HG03575 (cell line): ENCODE measurements around the gene TAF1C.
"Not testable (repeated sequence)": the region's sequence is repeated elsewhere in the genome, so short reads cannot be mapped to it uniquely, and the experiment has no call there.

Source experiments
- ATAC-seq: cut with Tn5 transposase; IDR thresholded peaks from one replicate; pipeline ENCODE4 v1.9.1; 2021; ENCODE audit not compliant: unreplicated experiment, insufficient number of reproducible peaks, low FRiP score; ENCODE audit errors: extremely low read depth

The TAF1C gene

DNA sequence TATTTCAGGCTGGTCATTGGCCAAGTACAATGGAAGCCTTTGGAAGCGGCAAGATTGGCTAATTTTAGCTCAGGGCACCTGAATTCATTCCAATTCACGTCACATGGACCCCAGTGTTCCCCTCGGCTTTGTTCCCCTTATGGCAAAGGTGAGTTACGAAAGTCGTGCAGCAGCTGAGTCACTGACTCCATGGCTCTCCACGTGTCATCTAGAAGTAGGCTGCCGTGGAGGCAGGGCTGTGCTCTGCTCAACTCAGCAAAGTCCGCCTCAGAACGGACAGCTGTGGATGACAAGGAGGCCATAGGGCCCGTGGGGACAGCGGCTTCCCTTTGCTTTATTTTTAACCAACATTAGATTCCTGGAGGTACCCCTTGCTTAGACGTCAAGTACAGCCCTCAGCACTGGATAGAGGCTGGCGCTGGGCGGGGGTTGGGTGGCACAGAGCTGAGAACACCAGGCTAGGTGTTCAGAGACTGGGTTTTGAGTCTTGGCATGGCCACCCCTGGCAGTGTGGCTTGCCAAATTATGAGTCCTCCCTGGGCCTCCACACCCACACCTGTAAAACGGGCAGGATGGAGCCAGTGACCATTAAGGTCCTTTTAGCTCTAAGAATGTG lies 27.7 kb upstream of the TAF1C start:
- no peak for ATAC-seq

DNA sequence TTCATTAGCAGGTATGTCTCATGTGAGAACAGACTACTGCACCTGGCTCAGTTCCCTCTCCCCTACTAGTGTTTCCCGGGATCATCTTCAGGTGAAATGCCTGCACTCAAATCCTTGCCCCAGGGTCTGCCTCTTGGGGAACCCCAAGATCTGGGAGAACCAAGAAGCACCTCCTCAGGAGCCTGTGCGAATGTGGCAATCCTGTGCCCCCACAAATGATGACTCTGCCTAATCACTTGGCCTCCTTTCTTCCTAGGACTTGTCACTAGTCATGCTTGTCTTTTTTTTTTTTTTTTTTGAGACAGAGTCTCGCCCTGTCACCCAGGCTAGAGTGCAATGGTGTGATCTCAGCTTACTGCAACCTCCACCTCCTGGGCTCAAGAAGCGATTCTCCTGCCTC lies 25.8 kb upstream of the TAF1C start:
- no peak for ATAC-seq

DNA sequence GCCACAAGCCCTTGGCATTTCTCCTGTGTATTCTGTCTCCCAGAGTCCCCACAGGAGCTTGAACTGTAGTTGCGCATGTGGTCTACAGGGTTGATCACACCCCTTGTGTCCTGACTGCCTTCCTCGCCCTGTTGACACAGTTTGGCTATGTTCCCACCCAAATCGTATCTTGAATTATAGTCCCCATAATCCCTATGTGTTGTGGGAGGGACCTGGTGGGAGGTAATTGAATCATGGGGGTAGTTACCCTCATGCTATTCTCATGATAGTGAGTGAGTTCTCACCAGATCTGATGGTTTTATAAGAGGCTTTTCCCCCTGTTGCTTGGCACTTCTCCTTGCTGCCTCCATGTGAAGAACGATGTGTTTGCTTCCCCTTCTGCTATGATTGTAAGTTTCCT lies 25.3 kb upstream of the TAF1C start:
- ATAC-seq = no peak

DNA sequence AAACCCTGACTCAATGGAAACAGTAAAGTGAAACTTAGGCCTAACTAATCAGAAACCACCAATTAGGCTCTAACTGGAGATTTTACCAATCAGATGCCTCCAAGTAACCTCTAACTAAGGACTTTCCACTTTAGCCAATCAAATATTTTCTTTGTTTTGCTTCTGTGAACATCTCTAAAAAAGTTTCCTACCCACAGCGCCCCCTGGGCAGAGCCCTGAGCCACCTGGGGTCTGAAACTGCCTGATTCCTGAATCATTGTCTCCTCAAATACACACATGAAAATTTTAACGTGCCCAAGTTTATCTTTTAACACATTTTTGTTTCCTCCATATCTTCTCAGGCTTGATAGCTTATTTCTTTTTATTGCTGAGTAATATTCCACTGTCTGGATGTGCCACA lies 23.1 kb upstream of the TAF1C start:
- no peak for ATAC-seq

DNA sequence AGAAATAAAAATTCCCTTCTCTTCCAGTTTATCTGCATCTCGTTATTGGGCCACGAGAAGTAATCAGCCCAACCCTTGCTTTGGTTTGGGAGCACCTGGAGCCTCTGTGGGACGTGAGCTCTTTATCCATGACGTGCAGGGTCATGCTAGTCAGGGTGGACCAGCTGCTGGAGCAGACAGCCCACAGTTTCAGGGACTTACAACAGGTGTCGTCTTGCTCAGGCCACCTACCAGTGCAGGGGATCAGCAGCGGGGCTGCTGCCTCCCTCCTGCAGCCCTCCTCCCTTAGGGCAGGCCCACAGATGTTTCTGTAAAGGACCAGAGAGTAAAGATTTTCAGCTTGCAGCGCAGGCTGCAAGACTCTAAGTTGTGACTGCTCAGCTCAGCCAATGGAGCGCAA lies 21.0 kb upstream of the TAF1C start:
- no peak for ATAC-seq

DNA sequence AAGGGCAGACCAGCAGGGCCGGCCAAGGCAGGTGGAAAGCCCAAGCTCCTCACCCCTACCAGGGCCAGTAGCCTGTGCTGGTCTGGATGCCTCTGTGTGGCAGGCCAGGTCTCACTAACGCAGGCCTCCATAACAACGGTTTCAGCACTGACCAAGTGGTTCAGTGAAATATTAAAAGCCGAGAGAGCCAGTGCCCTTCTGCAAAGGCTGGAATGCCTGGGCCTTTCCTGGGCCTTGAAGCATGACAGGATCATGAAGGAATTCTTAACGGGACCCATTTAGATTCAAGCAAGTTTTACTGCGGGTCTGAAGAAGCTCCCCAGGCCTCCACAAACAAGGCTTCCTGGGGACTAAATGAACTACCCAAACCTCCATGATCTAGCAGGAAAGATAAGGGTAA lies 20.4 kb upstream of the TAF1C start:
- ATAC-seq = no peak

DNA sequence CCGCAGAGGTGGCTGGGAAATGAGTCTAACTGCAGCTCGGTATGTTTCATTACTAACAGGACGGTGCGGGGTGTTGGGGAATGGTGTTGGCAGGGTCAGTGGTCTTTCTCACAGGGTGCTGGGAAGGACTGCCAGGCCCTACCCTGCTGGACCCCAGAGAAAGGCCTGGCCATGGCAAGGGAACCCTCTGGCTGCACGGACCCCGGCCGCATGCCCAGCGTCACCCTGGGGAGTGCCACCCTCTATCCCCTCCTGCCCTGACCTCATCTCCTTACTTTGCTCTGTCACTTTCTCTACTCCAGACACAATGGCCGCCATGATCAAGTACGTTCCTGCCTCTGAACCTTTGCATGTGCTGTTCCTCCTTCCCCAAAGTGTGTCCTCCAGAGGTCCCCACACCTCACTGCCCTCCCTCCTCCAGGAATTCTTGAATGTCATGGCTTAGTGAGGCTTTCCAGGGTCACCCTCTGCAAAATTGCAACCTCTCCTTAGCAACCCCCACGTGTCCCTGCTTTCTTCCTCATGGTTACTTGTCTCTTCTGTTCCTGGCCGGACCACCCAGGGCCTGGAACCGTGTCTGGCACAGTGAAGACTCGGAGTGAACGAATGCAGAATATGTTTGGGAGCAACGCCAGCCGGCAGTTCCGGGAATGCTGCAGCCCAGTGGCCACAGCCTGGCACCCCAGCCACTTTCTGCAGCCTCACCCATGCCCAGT lies 19.3 kb upstream of the TAF1C start:
- ATAC-seq = no peak

DNA sequence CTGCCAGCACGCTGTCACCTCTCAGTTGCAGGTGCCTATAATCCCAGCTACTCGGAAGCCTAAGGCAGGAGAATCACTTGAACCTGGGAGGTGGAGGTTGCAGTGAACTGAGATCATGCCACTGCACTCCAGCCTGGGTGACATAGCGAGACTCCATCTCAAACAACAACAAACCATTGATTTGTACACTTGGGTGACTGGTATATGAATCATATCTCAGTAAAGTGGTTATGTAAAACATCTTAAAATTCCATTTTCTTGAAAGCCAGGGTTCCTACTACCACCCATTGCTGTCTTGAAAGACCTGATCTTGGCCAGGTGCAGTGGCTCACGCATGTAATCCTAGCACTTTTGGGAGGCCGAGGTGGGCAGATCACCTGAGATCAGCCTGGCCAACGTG lies 18.3 kb upstream of the TAF1C start:
- ATAC-seq = not testable (repeated sequence)

DNA sequence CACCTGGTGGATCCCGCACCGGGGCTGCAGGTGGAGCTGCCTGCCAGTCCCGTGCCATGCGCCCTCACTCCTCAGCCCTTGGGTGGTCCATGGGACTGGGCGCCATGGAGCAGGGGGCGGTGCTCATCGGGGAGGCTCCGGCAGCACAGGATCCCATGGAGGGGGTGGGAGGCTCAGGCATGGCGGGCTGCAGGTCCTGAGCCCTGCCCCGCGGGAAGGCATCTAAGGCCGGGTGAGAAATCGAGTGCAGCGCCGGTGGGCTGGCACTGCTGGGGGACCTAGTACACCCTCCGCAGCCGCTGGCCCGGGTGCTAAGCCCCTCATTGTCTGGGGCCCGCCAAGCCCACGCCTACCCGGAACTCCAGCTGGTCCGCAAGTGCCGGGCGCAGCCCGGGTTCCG lies 17.7 kb upstream of the TAF1C start:
- ATAC-seq = not testable (repeated sequence)

DNA sequence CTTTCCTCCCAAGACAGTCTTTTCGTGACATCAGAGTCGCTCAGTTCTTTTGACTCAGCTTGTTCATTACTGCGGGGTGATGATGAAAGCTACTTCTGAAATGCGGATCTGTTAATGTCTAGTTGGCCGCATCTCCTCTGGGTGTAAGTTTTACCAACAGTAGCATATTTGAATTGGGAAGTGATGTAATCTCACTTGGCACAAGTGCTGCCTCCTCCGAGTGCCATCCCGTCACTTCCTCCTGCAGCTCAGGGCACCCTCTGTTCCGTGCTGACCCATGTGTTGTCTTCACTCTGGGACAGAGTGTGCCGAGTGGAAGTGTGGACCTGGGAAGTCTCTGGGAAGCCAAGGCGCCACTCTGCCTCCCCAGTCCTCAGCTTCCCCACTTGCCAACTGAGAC lies 13.0 kb upstream of the TAF1C start:
- ATAC-seq = no peak

DNA sequence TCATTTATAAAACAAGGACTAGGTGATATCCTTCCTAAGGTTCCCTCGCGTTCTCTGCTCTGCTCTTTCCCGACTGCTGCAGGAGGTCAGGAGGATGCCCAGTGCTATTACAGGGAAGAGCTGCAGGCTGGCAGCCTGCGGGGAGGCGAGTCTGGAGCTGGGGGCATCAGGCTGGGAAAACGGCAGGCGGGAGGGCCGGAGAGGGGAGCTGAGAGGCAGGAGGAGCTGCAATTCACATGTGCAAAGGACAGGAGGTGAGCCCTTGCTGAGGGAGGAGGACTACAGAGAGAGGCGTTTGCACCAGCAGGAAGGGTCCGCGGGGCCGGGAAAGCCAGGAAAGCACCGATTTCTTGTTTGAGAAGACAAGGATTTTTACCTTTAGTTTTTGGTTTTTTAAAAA lies 12.2 kb upstream of the TAF1C start:
- no peak for ATAC-seq

DNA sequence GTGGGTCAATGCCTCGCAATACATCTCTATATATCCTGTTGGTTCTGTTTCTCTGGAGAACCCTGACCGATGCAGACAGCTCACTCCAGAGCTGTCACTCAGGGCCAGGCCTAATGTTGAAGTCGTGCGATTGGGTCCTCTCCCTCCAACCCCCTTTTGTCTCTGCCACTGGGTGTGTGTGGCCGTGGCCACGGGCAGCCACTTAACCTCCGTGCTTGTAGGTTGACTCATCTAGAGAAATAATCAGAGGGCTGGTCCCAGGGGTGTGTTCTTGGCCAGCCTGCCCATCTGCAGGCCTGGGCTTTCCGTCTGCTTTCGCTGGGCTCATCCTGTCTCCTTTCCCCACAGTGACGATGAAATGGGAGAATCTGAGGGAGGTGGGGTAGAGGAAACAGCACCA lies 11.5 kb upstream of the TAF1C start:
- no peak for ATAC-seq

DNA sequence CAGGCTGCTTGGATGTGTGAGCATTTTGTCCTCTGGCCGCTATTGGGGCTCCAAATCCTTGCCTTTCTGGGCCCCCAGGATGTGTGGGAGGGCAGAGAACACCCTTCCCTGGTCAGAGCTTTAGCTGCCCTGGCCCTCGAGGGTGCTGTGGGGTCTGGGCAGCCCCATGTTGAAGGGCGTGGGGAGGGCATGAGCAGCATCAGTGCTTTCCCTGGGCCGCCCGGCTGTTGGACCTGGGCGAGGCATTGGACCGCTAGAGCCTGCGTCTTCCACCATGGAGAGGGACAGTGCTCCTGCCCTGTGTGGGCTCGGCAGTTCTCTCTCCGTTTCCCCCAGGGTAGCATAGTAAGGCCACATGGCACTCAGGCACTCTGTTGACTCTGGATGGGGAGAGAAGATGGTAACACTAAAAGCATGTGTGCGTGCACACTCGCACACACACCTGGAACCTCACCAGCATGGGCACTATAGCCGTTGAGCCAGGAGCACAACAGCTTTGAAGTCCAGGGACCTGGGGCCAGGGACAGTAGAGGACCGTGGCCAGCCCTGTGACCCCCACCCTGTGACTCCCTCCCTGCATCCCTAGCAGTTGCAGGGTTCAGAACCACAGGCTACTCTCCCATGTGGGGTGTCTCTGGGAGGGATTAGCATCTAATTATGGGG lies 10.7 kb upstream of the TAF1C start:
- no peak for ATAC-seq

DNA sequence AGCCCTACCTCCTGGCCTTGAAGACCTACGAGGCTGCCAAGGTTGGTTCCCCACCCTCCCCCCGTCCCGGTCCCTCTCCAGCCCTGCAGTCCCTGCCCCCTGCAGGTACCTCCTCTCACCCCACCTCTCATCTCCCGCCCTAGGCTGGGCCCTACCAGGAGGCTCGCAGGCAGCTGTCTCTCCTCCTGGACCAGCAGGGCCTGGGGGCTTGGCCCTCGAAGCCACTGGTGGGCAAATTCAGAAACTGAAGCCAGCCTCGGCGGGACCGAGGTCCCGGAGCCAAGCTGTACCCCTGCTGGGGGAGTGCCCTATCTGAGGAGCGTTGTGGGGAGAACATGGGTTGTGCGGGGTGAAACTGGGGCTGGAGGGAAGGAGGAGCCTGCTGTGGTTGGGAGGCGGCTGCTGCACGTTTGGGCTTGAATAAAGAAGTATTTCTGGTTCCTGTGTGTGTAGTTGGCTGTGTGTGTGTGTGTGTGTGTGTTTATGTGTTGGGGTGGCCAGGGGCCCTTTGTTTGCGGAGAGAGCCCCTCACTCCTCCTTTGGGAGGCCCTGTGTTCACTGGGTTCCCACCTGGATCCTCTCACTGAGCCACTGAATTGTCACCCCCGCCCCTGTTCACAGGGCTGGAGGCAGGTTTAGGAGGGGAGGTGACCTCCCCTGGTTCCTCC lies 10.0 kb upstream of the TAF1C start:
- ATAC-seq = no peak

DNA sequence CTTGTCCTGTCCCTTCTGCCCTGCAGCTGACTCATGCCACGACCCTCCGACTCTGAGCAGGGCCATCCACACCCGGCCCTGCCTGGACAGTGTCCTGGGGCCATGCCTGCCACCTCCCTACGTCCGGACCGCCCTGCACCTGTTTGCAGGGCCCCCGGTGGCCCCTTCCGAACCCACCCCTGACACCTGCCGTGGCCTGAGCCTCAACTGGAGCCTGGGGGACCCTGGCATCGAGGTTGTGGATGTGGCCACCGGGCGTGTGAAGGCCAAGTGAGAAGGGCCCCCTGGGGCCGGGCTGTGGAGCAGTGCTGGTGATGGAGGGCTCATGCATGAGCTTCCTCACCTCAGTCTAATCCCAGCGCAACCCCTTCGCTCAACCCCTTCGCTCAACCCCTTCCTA lies 9.2 kb upstream of the TAF1C start:
- no peak for ATAC-seq

DNA sequence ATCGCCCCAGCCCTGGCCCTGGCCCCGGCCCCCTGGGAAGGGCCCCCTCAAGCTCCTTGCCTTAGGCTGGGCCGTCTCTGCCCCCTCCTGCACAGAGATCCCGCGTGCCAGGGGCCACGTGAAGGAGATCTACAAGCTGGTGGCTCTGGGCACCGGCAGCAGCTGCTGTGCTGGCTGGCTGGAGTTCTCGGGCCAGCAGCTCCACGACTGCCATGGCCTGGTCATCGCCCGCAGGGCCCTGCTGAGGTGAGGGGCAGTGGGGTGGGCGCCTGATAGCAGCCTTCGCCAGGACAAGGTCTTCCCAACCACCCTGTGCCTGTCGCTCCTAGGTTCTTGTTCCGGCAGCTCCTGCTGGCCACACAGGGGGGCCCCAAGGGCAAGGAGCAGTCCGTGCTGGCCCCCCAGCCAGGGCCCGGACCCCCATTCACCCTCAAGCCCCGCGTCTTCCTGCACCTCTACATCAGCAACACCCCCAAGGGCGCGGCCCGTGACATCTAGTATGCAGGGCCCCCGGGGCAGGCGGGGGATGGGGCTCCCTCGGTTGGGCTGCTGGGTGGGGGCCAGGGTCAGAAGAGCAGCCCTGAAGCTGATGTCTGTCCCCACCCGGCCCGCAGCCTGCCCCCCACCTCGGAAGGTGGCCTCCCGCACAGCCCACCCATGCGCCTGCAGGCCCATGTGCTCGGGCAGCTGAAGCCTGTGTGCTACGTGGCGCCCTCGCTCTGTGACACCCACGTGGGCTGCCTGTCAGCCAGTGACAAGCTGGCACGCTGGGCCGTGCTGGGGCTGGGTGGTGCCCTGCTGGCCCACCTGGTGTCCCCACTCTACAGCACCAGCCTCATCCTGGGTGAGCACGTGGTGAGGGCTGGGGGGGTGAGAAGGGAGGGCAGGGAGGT lies 8.6 kb upstream of the TAF1C start:
- ATAC-seq = no peak

DNA sequence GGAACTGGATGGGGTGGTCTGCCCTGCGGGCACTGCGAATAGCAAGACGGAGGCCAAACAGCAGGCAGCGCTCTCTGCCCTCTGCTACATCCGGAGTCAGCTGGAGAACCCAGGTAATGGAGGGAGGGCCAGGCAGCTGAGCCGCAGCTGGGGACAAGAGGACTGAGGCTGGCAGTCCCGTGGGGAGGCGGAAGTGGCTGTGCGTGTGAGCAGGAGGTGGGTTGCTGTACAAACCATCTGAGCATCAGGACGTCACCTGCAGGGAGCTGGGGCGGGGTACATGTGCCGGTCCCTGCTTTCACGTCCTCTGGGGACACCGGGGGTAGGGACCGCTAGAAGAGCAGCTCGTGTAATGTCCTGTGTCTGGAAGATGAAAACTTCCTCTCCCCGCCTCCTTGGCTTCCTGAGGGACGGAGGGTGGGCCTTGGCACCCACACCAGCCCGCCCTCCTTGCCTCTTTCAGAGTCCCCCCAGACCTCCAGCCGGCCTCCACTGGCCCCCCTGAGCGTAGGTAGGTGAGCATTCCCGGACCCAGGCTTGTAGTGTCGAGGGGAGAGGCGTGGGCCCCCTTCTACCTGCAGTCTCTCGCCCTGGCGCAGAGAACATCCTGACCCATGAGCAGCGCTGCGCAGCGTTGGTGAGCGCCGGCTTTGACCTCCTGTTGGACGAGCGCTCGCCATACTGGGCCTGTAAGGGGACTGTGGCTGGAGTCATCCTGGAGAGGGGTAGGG lies 7.8 kb upstream of the TAF1C start:
- no peak for ATAC-seq

DNA sequence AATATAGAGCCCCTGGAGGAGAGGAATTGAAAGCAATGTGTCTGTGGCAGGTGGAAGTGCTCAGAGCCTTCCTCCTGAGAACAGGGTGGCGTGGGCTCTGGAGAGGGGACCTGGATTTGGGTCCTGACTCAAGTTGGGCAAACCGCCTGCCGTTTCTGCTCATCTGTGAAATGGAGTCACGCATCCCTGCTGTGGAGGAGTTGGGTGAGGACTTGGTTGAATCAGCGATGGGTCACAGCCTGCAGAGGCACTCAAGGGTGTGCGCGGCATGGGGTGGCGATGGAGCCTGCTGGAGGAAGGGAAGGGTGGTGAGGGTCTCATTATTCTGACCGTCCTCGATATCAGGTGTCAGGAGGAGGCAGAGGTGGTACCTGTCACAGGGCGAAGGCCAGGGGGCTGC lies 7.2 kb upstream of the TAF1C start:
- ATAC-seq = no peak
